Stomach smooth muscle (tissue), 2 donors: ENCODE results near the gene SEH1L.

ENCODE experiments used
- H3K27ac ChIP-seq: one replicate; pipeline ENCODE4 v1.7.0; 2013; ENCODE audit warnings: mild to moderate bottlenecking, low read length, inconsistent platforms
- H3K27me3 ChIP-seq, 2 donors: one replicate each; pipeline ENCODE4 v1.7.0; 2013; ENCODE audit warnings: low read length in 2 of 2; ENCODE audit not compliant: insufficient read depth in 2 of 2, control insufficient read depth in 1 of 2
- H3K36me3 ChIP-seq, 2 donors: one replicate each; pipeline ENCODE4 v1.7.0; 2013; ENCODE audit warnings: low read length in 2 of 2; ENCODE audit not compliant: control insufficient read depth in 2 of 2, insufficient read depth in 2 of 2
- H3K4me1 ChIP-seq: one replicate; pipeline ENCODE4 v1.7.0; 2013; ENCODE audit warnings: low read length; ENCODE audit not compliant: control insufficient read depth, insufficient read depth
- H3K4me3 ChIP-seq, 2 donors: one replicate each; pipeline ENCODE4 v1.7.0; 2013; ENCODE audit warnings: low read length in 2 of 2
- H3K9ac ChIP-seq, 2 donors: one replicate each; pipeline ENCODE4 v1.7.0; 2013; ENCODE audit warnings: low read length in 2 of 2, mild to moderate bottlenecking in 1 of 2
- H3K9me3 ChIP-seq, 2 donors: one replicate each; pipeline ENCODE4 v1.7.0; 2013; ENCODE audit warnings: low read length in 2 of 2; ENCODE audit not compliant: control insufficient read depth in 2 of 2
- donor health status: healthy.
- donor health status: Pancreatic carcinoma.

The SEH1L gene

DNA sequence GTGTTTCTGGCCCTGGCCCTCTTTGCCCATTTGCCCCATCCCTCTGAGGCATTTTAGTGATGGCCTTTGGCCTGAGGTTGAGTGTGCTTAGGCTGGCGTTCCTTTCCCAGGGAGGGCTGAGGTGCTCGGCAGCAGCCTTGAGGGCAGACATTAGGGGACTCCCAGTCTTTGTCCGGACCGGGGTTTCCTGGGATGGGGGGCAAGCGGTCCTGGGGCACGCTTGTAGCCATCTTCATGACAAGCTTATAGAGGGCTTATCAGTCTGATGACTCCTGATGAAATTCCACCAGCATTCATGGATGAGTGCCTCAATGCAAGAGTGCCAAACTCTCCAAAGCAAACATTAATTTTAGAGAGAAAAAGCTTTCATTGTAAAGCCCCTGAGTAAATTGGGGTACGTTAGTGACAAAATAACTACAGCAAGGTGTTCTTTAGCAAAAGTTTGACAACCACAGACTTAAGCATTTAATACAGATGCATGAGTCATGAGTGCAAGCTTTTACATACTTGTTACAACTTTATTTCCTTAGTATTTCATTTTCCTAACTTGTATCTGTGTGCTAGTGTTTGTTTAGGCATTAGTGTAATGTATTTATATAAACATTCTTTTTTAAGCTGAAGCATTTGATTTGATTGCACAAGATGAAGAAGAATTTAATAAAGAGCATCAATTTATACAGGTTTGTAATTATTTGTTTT lies 89.0 kb downstream of the SEH1L start:
- H3K9ac ChIP-seq, result no peak overlapping the region

More for the DNA sequence above, 89.0 kb downstream of the SEH1L start:
- H3K9me3 ChIP-seq, result no peaks in the 10 kb centered on the region
- H3K36me3 ChIP-seq, result peaks cover 9 to 10% of the 10 kb centered on the region in 2 donors
- no peak overlapping the region for H3K4me3 ChIP-seq
- H3K27ac ChIP-seq, result no peak overlapping the region
- H3K4me1 ChIP-seq, result no peaks in the 10 kb centered on the region
- no peaks in the 10 kb centered on the region for H3K27me3 ChIP-seq
